Psoas muscle (tissue), 8 donors: Measurements from ENCODE around the gene HMGCL. TPM values are rescaled to one million over a fixed set of nuclear protein-coding genes. Genes with fewer than 3 reads are reported as not detected.
A peak's percentile ranks its signal among the peaks of the same experiment; 100 is the strongest.

Experiments used
- ATAC-seq, 4 donors: fragments of 200-7000 bp; cut with Tn5 transposase; one replicate each; pipeline ENCODE4 v1.9.1; 2020; ENCODE audit warnings: moderate library complexity in 3 of 4, mild to moderate bottlenecking in 2 of 4
- DNase-seq, 2 donors: peaks; one replicate each; pipeline ENCODE4 v3.0.0-alpha.2; 2020
- H3K27ac ChIP-seq: fragments of 200-600 bp; one replicate; pipeline ENCODE4 v1.8.0; 2022
- H3K27me3 ChIP-seq, 3 donors: fragments of 200-600 bp in 1 of 3; one replicate each; pipeline versions ENCODE4 v1.6.1 to v1.8.0; 2013 to 2022; ENCODE audit warnings: low read length in 2 of 3, mild to moderate bottlenecking in 2 of 3, moderate library complexity in 1 of 3; ENCODE audit not compliant: insufficient read depth in 3 of 3
- H3K36me3 ChIP-seq, 2 donors: fragments of 200-600 bp in 1 of 2; one replicate each; pipeline versions ENCODE4 v1.6.1 to v1.8.0; 2013 to 2022; ENCODE audit warnings: low read depth in 1 of 2, mild to moderate bottlenecking in 1 of 2, moderate library complexity in 1 of 2; ENCODE audit not compliant: insufficient read depth in 1 of 2
- H3K4me1 ChIP-seq: fragments of 200-600 bp; one replicate; pipeline ENCODE4 v1.8.0; 2022
- H3K4me3 ChIP-seq: fragments of 200-600 bp; one replicate; pipeline ENCODE4 v1.8.0; 2022; ENCODE audit warnings: mild to moderate bottlenecking
- H3K9me3 ChIP-seq: fragments of 200-600 bp; one replicate; pipeline ENCODE4 v1.8.0; 2022
- CTCF ChIP-seq: fragments of 200-600 bp; IDR thresholded peaks from one replicate; pipeline ENCODE4 v1.8.0; 2022; ENCODE audit warnings: antibody characterized with exemption
- WGBS, 3 donors: extraction: QIAGEN DNeasy Blood & Tissue Kit; methylation state at CpG; one replicate each; pipeline versions ENCODE4 v1.1.6 to v1.1.7; 2013; 5-methylcytosine and 5-hydroxymethylcytosine counted together
- intact Hi-C, 2 donors: fragments of 100-400 bp; cut with DNase I; formaldehyde crosslinking; loops; one replicate each; pipeline versions ENCODE4 v1.11.0 to v1.14.2; 2022
- long read RNA-seq, 2 donors: library from polyadenylated mRNA; unstranded; transcript quantifications; one replicate each; pipeline ENCODE4 v2.0.0, GENCODE V29; 2021
- polyA plus RNA-seq, 3 donors: library from polyadenylated mRNA; stranded (reverse); fragments of 200-250 nt; gene quantifications; one replicate each; pipeline ENCODE4 v1.2.3, GENCODE V29; 2013
- total RNA-seq, 4 donors: library from RNA; stranded (reverse); fragmentation: NEBNext Ultra II Directional in 2 of 4; extraction: Animal tissue kit (Norgen Biotek cat#: 25700) in 2 of 4; gene quantifications; one replicate each; pipeline versions ENCODE4 v1.2.1 to v1.2.4, GENCODE V29; 2021 to 2023
- donor health status: healthy with polysubstance abuse.
- donor health status: DM: no; HTN: no; CAD: no; lungs with moderate emphysema.
- donor health status: Bipolar disorder and iron deficiency.
- donor health status: healthy.
- donor health status: DM: yes; HTN: yes; CAD: no.
- donor health status: DM: no; HTN: no; CAD: no.
- donor health status: DM: no; HTN: no; CAD: no.
- donor health status: DM: yes; HTN: yes; CAD: no.

Gene HMGCL
- total RNA-seq (10 to 100 TPM; 27.2 to 55.4 (median 35.4) TPM), polyA plus RNA-seq (10 to 100 TPM; 19.6 to 38.4 (median 25.0) TPM)
- long read RNA-seq, donor 1, transcript HMGCL-204 (7 exons, 1,354 nt), result minor isoform, 22 of 57 reads
- long read RNA-seq, donor 1, transcript HMGCL-203 (9 exons, 1,600 nt), result major isoform, 30 of 57 reads
- long read RNA-seq, donor 1, partial matches to known transcripts, result 0 of 57 reads
- long read RNA-seq, donor 1, other reads (novel, unspliced or antisense), result 5 of 57 reads
- long read RNA-seq, donor 2, transcript HMGCL-203 (9 exons, 1,600 nt), result major isoform, 39 of 94 reads
- long read RNA-seq, donor 2, transcript HMGCL-204 (7 exons, 1,354 nt), result minor isoform, 35 of 94 reads
- long read RNA-seq, donor 2, partial matches to known transcripts, result 5 of 94 reads
- long read RNA-seq, donor 2, other reads (novel, unspliced or antisense), result 14 of 94 reads

DNA sequence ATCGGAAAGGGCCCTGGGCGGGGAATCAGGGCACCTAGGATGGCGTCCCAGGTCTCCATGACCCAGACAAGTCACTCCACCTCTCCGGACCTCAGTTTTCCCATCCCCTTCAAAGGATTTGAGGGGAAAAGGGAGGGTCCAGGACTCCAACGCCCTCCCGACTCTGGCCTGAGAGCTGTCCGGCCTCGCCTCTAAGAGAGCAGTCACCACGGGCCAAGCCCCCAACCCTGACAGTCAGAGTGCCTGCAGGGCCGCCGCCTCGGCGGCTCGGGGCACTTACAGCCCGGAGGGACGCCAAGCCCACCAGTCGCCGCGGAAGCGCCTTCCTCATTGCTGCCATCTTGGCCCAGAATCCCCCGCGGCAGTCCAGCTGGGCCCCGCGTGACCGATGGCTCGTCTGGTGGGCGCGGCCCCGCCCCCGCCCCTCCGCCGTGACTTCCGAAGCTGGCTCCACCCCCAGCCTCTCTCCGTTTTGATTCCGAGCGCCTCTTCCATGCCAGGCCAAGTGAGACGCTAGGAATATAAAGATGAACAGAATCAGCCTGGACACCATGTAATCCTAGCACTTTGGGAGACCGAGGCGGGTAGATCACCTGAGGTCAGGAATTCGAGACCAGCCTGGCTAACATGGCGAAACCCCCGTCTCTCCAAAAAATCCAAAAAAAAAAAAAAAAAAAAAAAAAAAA lies at the start of gene HMGCL:
HMGCL (minus strand) TSS at position 354 of the 686 bp plus-strand sequence; CDS start at position 340, 14 bp downstream.
- Histone ChIP-seq H3K36me3 (peaks cover 0 to 3% of the 10 kb centered on the region in 2 donors), H3K9me3 (no peaks in the 10 kb centered on the region), H3K27me3 (no peaks in the 10 kb centered on the region), H3K27ac (peak within 1 kb of the TSS; percentile 97), H3K4me3 (peak within 1 kb of the TSS; percentile 93), H3K4me1 (peaks cover 15% of the 10 kb centered on the region)
- ATAC-seq (peak; percentile 98 to 99 (median 98)), DNase-seq (peak; percentile 93 to 95)
- TF ChIP-seq CTCF, result no peak
- 0 to 1% (median 0%) methylated on average over 40 to 42 of the region's 42 CpGs for WGBS, 3 donors
- intact Hi-C loops, result no loop called here

DNA sequence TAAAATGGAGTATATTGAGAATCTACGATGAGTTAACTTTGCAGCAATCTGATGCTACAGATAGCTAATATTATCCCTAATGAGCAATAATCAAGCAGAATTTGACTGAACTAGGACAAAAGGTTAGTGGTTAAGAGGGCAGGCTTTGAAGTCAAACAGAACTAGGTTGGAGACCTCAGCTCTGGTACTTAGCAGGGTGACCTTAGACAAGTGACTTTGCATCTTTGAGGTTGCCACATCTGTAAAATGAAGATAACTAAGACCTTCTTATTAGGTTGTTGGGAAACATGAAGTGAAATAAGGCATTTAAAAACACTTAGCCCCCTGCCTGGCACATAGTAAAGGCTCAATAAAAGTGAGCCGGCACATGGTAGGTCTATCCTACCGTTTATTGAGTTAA lies 47.2 kb upstream of the HMGCL start:
- no peak for TF ChIP-seq CTCF
- no peaks in the 10 kb centered on the region for H3K9me3 ChIP-seq
- no peak overlapping the region for H3K4me3 ChIP-seq
- DNase-seq (no peak), ATAC-seq (no peak)
- no peak overlapping the region for H3K27ac ChIP-seq
- H3K4me1 ChIP-seq, result peaks cover 3% of the 10 kb centered on the region
- H3K36me3 ChIP-seq, result no peaks in the 10 kb centered on the region
- intact Hi-C loops, result no loop called here
- H3K27me3 ChIP-seq, result no peaks in the 10 kb centered on the region
- 85 to 86% (median 86%) methylated on average over 3 of the region's 3 CpGs for WGBS, 3 donors

DNA sequence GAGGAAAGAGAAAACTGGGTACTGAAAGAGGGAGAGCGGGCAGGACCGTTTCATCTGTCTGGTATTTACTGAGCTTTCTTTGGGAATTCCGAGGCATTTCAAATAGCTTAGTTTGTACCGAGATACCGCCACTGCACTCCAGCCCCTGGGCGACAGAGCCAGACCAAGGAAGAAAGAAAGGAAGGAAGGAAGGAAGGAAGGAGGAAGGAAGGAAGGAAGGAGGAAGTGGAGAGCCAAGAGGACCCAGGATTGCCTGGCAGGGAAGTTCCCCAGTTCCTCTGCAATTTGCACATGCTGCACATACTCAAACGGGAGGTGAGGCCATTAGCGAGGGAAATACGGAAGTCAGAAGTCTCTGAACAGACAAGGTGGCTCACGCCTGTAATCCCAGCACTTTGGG lies 43.8 kb upstream of the HMGCL start:
- H3K27ac ChIP-seq, result peak overlapping the region; percentile 80
- DNase-seq, result no peak
- H3K4me1 ChIP-seq, result peaks cover 10% of the 10 kb centered on the region
- no peaks in the 10 kb centered on the region for H3K9me3 ChIP-seq
- TF ChIP-seq CTCF, result no peak
- intact Hi-C loops, result loop anchor here (2.0 to 5.0 kb wide), 4 partner anchors 48 to 97 kb away; no protein-coding TSS in a partner anchor
- H3K4me3 ChIP-seq, result peak overlapping the region; percentile 93
- ATAC-seq, result no peak
- no peaks in the 10 kb centered on the region for H3K27me3 ChIP-seq
- 45 to 51% (median 48%) methylated on average over 10 of the region's 10 CpGs for WGBS, 3 donors
- H3K36me3 ChIP-seq, result peaks cover 0 to 16% of the 10 kb centered on the region in 2 donors

- ATAC-seq (peak; percentile 49 to 73 (median 60)), DNase-seq (peak; percentile 15 to 54)
- H3K4me3 ChIP-seq, result peak overlapping the region; percentile 93
- H3K9me3 ChIP-seq, result no peaks in the 10 kb centered on the region
- H3K36me3 ChIP-seq, result peaks cover 0 to 17% of the 10 kb centered on the region in 2 donors
- peak overlapping the region; percentile 80 for H3K27ac ChIP-seq
- intact Hi-C loops, result loop anchor here (2.0 to 5.0 kb wide), 4 partner anchors 49 to 96 kb away; no protein-coding TSS in a partner anchor
- peaks cover 10% of the 10 kb centered on the region for H3K4me1 ChIP-seq
- WGBS, 3 donors, result 3 to 11% (median 7%) methylated on average over 20 of the region's 20 CpGs
- H3K27me3 ChIP-seq, result no peaks in the 10 kb centered on the region
- no peak for TF ChIP-seq CTCF
Measured at GRCh38 chr1:23868557-23869016, 43.4 kb upstream of the HMGCL start.
